ENCODE results near the gene KCNJ12.
"Not testable (repeated sequence)": the region's sequence is repeated elsewhere in the genome, so short reads cannot be mapped to it uniquely, and the experiment has no call there.

Gene KCNJ12

DNA sequence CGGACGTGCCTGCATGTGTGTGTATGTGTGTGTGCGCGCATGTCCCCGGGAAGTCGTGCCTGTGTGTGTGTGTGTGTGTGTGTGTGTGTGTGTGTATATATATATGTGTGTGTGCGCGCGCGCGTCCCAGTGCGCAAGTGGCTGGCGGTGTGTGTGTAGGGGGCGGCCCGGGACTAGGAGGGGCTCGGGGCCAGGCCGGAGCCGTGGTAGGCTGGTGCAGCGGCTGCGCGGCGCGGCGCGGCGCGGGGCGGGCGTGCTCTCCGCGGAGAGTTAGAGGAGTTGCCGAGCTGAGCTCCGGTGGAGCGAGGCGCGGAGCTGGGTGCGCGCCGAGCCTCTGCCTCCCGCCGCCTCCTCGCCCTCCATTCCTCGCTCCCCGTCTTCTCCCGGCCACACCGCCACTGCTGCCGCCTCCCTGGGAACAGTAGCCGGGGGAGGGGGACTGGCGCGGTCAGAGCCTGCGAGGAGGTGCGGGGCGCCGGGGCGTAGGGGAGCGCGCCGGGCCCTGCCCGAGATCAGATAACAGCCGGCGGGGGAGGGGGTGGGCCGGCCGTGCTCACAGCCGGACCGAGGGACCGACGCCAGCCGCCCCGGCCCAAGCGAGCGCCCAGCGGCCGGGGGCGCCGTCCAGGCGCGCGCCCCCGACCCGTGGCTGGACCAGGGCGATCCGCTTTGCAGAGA is at the start of gene KCNJ12:
Gene KCNJ12, plus strand, starts transcription at position 277 of the 678 bp plus-strand sequence. CDS start 38,986 bp downstream, outside the sequence.
- Mint-ChIP-seq H3K4me1 (peaks cover 16% of the 10 kb centered on the region), H3K9me3 (no peaks in the 10 kb centered on the region), H3K4me3 (peak within 1 kb of the TSS; percentile 56 to 78), H3K27ac (no peak within 1 kb of the TSS), H3K27me3 (peaks cover 80% of the 10 kb centered on the region)
- DNase-seq (no peak), ATAC-seq (no peak)

GRCh38 chr17:21327921-21328320 is 48.2 kb upstream of the KCNJ12 start:
- H3K27ac Mint-ChIP-seq, ATAC-seq, H3K9me3 Mint-ChIP-seq, DNase-seq, H3K4me3 Mint-ChIP-seq, H3K4me1 Mint-ChIP-seq: not testable (repeated sequence)
- H3K27me3 Mint-ChIP-seq = peaks cover 21% of the 10 kb centered on the region

DNA sequence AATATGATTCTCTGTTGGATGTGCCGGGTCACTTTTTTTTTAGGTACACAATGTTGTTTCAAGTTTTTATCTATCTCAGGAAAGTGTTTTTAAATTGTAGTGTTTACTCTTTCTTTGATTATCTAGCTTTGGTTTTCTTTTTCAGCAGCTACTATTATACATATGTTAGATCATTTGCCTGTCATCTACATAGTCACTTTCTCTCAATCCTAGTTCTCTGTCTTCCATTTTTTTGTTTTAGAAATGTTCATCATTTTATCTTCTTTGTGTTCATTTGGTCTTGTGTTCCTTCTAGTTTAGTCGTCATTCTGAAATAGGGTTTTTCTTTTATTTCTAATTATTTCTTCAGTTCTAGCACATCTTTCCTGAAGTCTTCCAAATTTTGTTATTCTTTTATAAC is 47.4 kb upstream of the KCNJ12 start:
- H3K27me3 Mint-ChIP-seq = peaks cover 12% of the 10 kb centered on the region
- not testable (repeated sequence) for DNase-seq, H3K4me3 Mint-ChIP-seq, ATAC-seq, H3K9me3 Mint-ChIP-seq, H3K27ac Mint-ChIP-seq, H3K4me1 Mint-ChIP-seq

GRCh38 chr17:21330436-21331160 is 45.6 kb upstream of the KCNJ12 start:
- H3K9me3 Mint-ChIP-seq = peaks cover 0 to 5% of the 10 kb centered on the region in 2 donors
- H3K4me1 Mint-ChIP-seq = no peaks in the 10 kb centered on the region
- no peak overlapping the region for H3K27ac Mint-ChIP-seq
- ATAC-seq = no peak
- no peak for DNase-seq
- no peaks in the 10 kb centered on the region for H3K27me3 Mint-ChIP-seq
- H3K4me3 Mint-ChIP-seq = no peak overlapping the region

DNA sequence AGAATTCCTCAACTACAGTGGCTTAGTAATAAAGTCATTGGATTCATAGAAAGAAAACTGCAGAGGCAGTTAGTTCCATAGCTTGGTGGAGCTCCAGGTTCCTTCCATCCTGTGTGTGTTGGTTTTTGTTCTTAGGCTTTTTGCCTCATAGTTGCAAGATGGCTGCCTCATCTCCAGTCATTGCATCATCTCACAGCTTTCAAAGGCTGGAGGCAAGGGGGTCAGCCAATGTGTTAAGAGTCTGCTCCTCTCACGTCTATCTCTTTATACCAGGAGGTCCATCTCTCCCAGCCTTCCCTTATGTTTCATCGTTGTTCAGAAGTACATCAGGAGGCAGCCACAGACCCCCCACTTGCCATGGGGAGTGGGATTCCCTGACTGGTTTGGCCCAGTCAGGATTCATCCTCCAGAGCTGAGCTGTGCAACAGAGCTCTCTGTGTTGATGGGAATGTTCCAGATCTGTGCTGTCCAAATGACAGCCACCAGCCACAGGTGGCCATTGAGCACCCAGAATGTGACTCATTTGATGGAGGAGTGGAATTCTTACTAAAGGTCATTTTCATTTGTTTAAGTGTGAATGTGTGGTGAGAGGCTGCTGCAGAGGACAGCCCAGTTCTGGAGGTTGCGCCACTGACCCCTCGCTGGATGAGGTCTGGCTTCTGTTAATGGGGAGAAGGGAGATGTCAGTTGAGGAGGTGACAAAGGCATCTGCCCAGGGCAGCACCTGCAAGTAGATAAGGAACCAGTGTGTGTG is 39.4 kb upstream of the KCNJ12 start:
- H3K27me3 Mint-ChIP-seq, H3K9me3 Mint-ChIP-seq, H3K4me1 Mint-ChIP-seq, H3K27ac Mint-ChIP-seq, ATAC-seq, H3K4me3 Mint-ChIP-seq, DNase-seq: not testable (repeated sequence)

GRCh38 chr17:21337981-21338625 is 38.1 kb upstream of the KCNJ12 start:
- not testable (repeated sequence) for ATAC-seq, H3K4me1 Mint-ChIP-seq, H3K27ac Mint-ChIP-seq, H3K27me3 Mint-ChIP-seq, H3K4me3 Mint-ChIP-seq, DNase-seq, H3K9me3 Mint-ChIP-seq

DNA sequence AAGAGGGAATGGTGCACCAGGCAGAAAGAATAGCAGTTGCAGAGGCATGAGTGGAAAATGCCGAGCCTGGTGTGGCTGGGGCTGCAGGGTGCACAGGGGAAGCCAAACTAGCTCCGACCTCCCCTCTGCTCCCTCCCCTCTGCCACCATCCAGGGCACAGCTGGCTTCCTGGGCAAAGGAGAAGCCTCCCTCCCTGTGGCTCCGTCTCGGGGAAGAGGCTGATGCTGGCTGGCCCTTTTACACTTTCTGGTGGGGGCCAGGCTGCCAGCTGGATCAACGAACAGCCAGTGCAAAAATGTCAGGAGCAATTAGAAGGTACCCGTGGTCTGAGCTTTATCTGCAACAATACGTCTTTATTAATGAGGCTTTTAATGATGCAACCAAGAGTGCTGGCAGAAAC is 37.1 kb upstream of the KCNJ12 start:
- no peaks in the 10 kb centered on the region for H3K9me3 Mint-ChIP-seq
- H3K27me3 Mint-ChIP-seq = no peaks in the 10 kb centered on the region
- no peak for ATAC-seq
- no peak overlapping the region for H3K27ac Mint-ChIP-seq
- H3K4me1 Mint-ChIP-seq = no peaks in the 10 kb centered on the region
- no peak for DNase-seq
- no peak overlapping the region for H3K4me3 Mint-ChIP-seq

GRCh38 chr17:21339571-21339970 is 36.6 kb upstream of the KCNJ12 start:
- not testable (repeated sequence) for H3K27me3 Mint-ChIP-seq, ATAC-seq, H3K4me3 Mint-ChIP-seq, H3K27ac Mint-ChIP-seq, DNase-seq, H3K9me3 Mint-ChIP-seq, H3K4me1 Mint-ChIP-seq

GRCh38 chr17:21340407-21340806 is 35.8 kb upstream of the KCNJ12 start:
- DNase-seq, H3K27ac Mint-ChIP-seq, ATAC-seq, H3K9me3 Mint-ChIP-seq, H3K4me3 Mint-ChIP-seq, H3K4me1 Mint-ChIP-seq, H3K27me3 Mint-ChIP-seq: not testable (repeated sequence)

DNA sequence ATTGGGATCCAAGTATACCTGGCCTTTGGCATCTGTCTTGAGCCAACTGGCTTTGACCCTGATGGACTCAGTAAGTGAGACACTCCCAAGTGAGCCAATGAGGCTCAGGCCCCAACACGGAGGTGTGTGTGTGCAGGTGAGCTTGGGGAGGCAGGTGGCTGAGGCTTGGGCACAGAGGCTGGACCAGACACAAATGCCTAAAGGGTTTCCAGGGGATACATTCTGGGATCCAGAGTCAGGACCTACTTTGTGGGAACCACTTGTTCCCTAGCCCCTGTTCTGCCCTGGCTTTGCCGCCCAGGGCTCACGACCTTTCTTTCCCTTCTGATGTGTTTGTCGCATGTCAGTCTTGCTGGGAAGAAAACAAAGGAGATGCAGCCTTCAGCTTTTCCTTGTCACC is 34.9 kb upstream of the KCNJ12 start:
- not testable (repeated sequence) for H3K4me3 Mint-ChIP-seq, H3K27me3 Mint-ChIP-seq

GRCh38 chr17:21341925-21342540 is 34.1 kb upstream of the KCNJ12 start:
- not testable (repeated sequence) for H3K9me3 Mint-ChIP-seq, H3K4me1 Mint-ChIP-seq, H3K4me3 Mint-ChIP-seq, DNase-seq, H3K27ac Mint-ChIP-seq, H3K27me3 Mint-ChIP-seq, ATAC-seq

More for the DNA sequence above, 34.9 kb upstream of the KCNJ12 start:
- not testable (repeated sequence) for ATAC-seq, DNase-seq, H3K9me3 Mint-ChIP-seq, H3K4me1 Mint-ChIP-seq, H3K27ac Mint-ChIP-seq

- not testable (repeated sequence) for ATAC-seq
These were observed 32.9 kb upstream of the KCNJ12 start for GRCh38 chr17:21343061-21343949.

DNA sequence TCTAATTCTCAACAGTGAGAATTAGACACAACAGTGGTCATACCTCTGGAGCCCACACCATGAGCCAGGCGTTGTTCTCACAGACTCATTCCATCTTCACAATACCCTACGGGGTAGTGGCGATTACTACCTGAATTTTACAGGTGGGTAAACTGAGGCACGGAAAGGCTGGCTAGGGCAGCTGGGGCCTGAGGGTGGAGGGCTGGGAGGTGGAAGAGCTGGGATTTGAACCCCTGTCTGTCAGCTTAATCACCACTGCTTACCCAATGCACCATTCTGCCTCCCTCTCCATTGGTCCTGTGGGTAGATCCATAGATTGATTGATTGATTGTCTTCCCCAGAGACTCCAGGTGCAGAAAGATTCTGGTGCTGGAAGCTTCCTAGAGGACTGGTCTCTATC is 31.4 kb upstream of the KCNJ12 start:
- H3K27ac Mint-ChIP-seq, H3K4me1 Mint-ChIP-seq, H3K4me3 Mint-ChIP-seq, H3K27me3 Mint-ChIP-seq, H3K9me3 Mint-ChIP-seq, ATAC-seq, DNase-seq: not testable (repeated sequence)

More at GRCh38 chr17:21343061-21343949, 32.9 kb upstream of the KCNJ12 start:
- not testable (repeated sequence) for H3K4me1 Mint-ChIP-seq, H3K27me3 Mint-ChIP-seq, H3K4me3 Mint-ChIP-seq, H3K9me3 Mint-ChIP-seq, H3K27ac Mint-ChIP-seq, DNase-seq

DNA sequence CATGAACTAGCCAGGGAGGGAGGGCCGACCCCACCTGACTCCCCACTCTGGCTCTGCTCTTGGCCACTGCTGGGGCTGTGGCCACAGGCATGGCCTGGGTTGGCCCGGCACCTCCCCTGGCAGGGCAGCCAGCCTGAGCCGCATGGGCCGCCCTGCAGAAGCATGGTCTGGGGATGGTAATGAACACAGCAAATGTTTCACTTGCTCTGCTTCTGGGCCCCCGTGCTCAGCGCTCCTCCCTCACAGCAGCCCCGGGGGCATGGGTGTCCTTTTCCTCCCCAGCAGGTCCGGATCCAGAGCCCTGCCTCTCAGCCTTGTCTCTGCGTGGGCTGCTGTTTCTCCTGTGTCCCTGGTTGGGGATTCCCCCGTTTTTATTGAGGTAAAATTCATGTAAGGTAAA is 30.9 kb upstream of the KCNJ12 start:
- H3K27me3 Mint-ChIP-seq = no peaks in the 10 kb centered on the region
- no peak overlapping the region for H3K4me3 Mint-ChIP-seq
- no peak overlapping the region for H3K27ac Mint-ChIP-seq
- no peaks in the 10 kb centered on the region for H3K4me1 Mint-ChIP-seq
- no peaks in the 10 kb centered on the region for H3K9me3 Mint-ChIP-seq
- ATAC-seq (peak; percentile 22), DNase-seq (no peak)
